Body of pancreas (tissue), 4 donors: ENCODE measurements around the gene FAM9A.

ENCODE experiments used
- CTCF ChIP-seq, 7 experiments: fragments of 450-650 bp in 4 of 7; fragments of 200-600 bp in 3 of 7; sonication (generic) in 3 of 7; IDR thresholded peaks; one replicate each; pipeline ENCODE4 v1.5.1; 2016 to 2019; ENCODE audit warnings: antibody characterized with exemption in 7 of 7
- POLR2A ChIP-seq, 3 donors: fragments of 450-650 bp; IDR thresholded peaks; one replicate each; pipeline ENCODE4 v1.6.1; 2016; ENCODE audit warnings: antibody characterized with exemption in 3 of 3, mild to moderate bottlenecking in 2 of 3

GRCh38 chrX:8783097-8783713, 18.0 kb downstream of the FAM9A start:
- TF ChIP-seq CTCF (IDR thresholded peaks at IDR 0.05), result peak; percentile 28 to 54 (median 50)
- TF ChIP-seq POLR2A (IDR thresholded peaks at IDR 0.05), result no peak
